ENCODE measurements around the gene CCDC148. TPM values are rescaled to one million over a fixed set of nuclear protein-coding genes. Genes with fewer than 3 reads are reported as not detected.

Gene CCDC148
- total RNA-seq, 4 donors from 2014 or later, result 0.78 to 1.6 (median 1.1) TPM

- no peak for TF ChIP-seq CTCF (IDR thresholded peaks at IDR 0.05)
- TF ChIP-seq EP300 (IDR thresholded peaks at IDR 0.05), result no peak
- no peak for TF ChIP-seq POLR2AphosphoS5 (IDR thresholded peaks at IDR 0.05)
- no peak for TF ChIP-seq POLR2A (IDR thresholded peaks at IDR 0.05)
- Histone ChIP-seq H3K9me3 (no peaks in the 10 kb centered on the region), H3K36me3 (no peaks in the 10 kb centered on the region), H3K4me1 (no peaks in the 10 kb centered on the region), H3K27ac (no peak overlapping the region), H3K27me3 (no peaks in the 10 kb centered on the region), H3K4me3 (no peak overlapping the region)
- WGBS, 2 donors (ENCODE audit: low coverage in 1 of 2), result 76 to 85% methylated on average over 6 of the region's 6 CpGs
- no peak for ATAC-seq
Observed at GRCh38 chr2:158134655-158135054, 321.9 kb downstream of the CCDC148 start.

- WGBS, 2 donors (ENCODE audit: low coverage in 1 of 2), result 64 to 100% methylated on average over 2 to 4 of the region's 4 CpGs
- no peaks in the 10 kb centered on the region for H3K9me3 ChIP-seq
- no peak for ATAC-seq
- H3K27me3 ChIP-seq, result no peaks in the 10 kb centered on the region
- no peak overlapping the region for H3K4me3 ChIP-seq
- TF ChIP-seq CTCF (IDR thresholded peaks at IDR 0.05) (no peak), POLR2AphosphoS5 (IDR thresholded peaks at IDR 0.05) (no peak), EP300 (IDR thresholded peaks at IDR 0.05) (no peak), POLR2A (IDR thresholded peaks at IDR 0.05) (no peak)
- no peaks in the 10 kb centered on the region for H3K4me1 ChIP-seq
- no peaks in the 10 kb centered on the region for H3K36me3 ChIP-seq
- H3K27ac ChIP-seq, result no peak overlapping the region
Observed at GRCh38 chr2:158134055-158134454, 322.5 kb downstream of the CCDC148 start.

GRCh38 chr2:158131919-158132566 is 324.5 kb downstream of the CCDC148 start:
- Histone ChIP-seq H3K9me3 (no peaks in the 10 kb centered on the region), H3K27me3 (no peaks in the 10 kb centered on the region), H3K4me1 (no peaks in the 10 kb centered on the region), H3K27ac (no peak overlapping the region), H3K4me3 (no peak overlapping the region), H3K36me3 (no peaks in the 10 kb centered on the region)
- ATAC-seq, result no peak
- TF ChIP-seq CTCF (IDR thresholded peaks at IDR 0.05), result no peak
- TF ChIP-seq POLR2AphosphoS5 (IDR thresholded peaks at IDR 0.05), result no peak
- TF ChIP-seq POLR2A (IDR thresholded peaks at IDR 0.05), result no peak
- no peak for TF ChIP-seq EP300 (IDR thresholded peaks at IDR 0.05)
- WGBS, 2 donors (ENCODE audit: low coverage in 1 of 2), result 84 to 85% methylated on average over 5 to 7 of the region's 7 CpGs

GRCh38 chr2:158131483-158131912 is 325.1 kb downstream of the CCDC148 start:
- ATAC-seq, result no peak
- TF ChIP-seq POLR2A (IDR thresholded peaks at IDR 0.05) (no peak), POLR2AphosphoS5 (IDR thresholded peaks at IDR 0.05) (no peak), CTCF (IDR thresholded peaks at IDR 0.05) (no peak), EP300 (IDR thresholded peaks at IDR 0.05) (no peak)
- Histone ChIP-seq H3K27me3 (no peaks in the 10 kb centered on the region), H3K36me3 (no peaks in the 10 kb centered on the region), H3K27ac (no peak overlapping the region), H3K4me3 (no peak overlapping the region), H3K9me3 (no peaks in the 10 kb centered on the region), H3K4me1 (no peaks in the 10 kb centered on the region)
- WGBS, 2 donors (ENCODE audit: low coverage in 1 of 2), result 92 to 100% methylated on average over 1 of the region's 1 CpG

- H3K4me1 ChIP-seq, result no peaks in the 10 kb centered on the region
- no peaks in the 10 kb centered on the region for H3K27me3 ChIP-seq
- no peaks in the 10 kb centered on the region for H3K36me3 ChIP-seq
- 88 to 93% methylated on average over 2 of the region's 2 CpGs for WGBS, 2 donors (ENCODE audit: low coverage in 1 of 2)
- H3K9me3 ChIP-seq, result no peaks in the 10 kb centered on the region
- no peak overlapping the region for H3K27ac ChIP-seq
- no peak for TF ChIP-seq EP300 (IDR thresholded peaks at IDR 0.05)
- no peak for TF ChIP-seq POLR2AphosphoS5 (IDR thresholded peaks at IDR 0.05)
- no peak for ATAC-seq
- no peak overlapping the region for H3K4me3 ChIP-seq
Observed at GRCh38 chr2:158130832-158131473, 325.6 kb downstream of the CCDC148 start.
